Tongue (tissue), 1 donor: ENCODE data around the gene SCUBE3. TPM values are rescaled to one million over a fixed set of nuclear protein-coding genes. Genes with fewer than 3 reads are reported as not detected.

Experiments
- total RNA-seq: library from RNA; depleted of rRNA; stranded (reverse); fragments of >200 nt; gene quantifications from one replicate; pipeline ENCODE4 v1.2.3, GENCODE V29; 2014

Gene SCUBE3
- total RNA-seq, 1 donor from 2014 or later, result 1.3 TPM

Other genes with a start within 250 kb of the SCUBE3 start
- not detected for gene TCP11, start 72.6 kb upstream of the SCUBE3 start, total RNA-seq
- gene ZNF76, start 45.8 kb downstream of the SCUBE3 start, total RNA-seq, result 19.6 TPM
- gene DEF6, start 83.9 kb downstream of the SCUBE3 start, total RNA-seq, result 11.6 TPM
- 10.6 TPM for gene PPARD, start 128.6 kb downstream of the SCUBE3 start, total RNA-seq
- 14.7 TPM for gene FANCE, start 238.4 kb downstream of the SCUBE3 start, total RNA-seq